Esophagus mucosa (tissue), 1 donor: ENCODE data around the gene CXorf65. TPM values are rescaled to one million over a fixed set of nuclear protein-coding genes. Genes with fewer than 3 reads are reported as not detected.

Source experiments
- ATAC-seq: fragments of 200-7000 bp; cut with Tn5 transposase; one replicate; pipeline ENCODE4 v1.9.1; 2020
- total RNA-seq: library from RNA; stranded (reverse); gene quantifications from one replicate; pipeline ENCODE4 v1.2.4, GENCODE V29; 2023
- donor health status: DM: yes; HTN: yes; CAD: no.

CXorf65 gene
- total RNA-seq, 1 donor from 2014 or later, result not detected

- no peak for ATAC-seq
These were observed 46.4 kb downstream of the CXorf65 start for GRCh38 chrX:71060127-71060526.

DNA sequence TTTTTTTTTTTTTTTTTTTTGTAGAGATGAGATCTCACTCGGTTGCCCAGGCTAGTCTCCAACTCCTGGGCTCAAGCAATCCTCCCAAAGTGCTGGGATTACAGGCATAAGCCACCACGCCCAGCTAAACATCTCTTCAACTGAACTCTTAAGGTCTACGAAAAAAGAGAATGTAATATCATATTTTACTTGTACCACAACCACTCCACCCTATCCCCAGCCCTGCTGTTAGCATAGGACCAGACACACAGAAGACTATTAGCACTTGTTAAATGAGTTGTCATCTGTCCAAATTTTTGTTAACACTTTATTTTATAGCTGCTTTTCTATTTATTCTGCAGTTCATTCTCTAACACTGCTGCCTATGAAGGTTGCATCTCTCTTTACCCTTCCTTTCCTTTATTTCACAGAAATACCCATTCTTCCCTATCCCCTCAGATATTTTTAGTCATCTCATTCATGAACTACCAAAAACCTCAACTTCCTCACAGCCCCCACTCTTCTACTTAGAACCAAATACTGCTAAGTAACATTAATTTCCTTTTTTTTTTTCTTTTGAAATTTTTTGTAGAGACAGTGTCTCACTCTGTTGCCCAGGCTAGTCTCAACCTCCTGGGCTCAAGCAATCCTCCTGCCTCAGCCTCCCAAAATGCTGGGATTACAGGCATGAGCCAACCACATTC is 48.6 kb downstream of the CXorf65 start:
- ATAC-seq, result no peak

DNA sequence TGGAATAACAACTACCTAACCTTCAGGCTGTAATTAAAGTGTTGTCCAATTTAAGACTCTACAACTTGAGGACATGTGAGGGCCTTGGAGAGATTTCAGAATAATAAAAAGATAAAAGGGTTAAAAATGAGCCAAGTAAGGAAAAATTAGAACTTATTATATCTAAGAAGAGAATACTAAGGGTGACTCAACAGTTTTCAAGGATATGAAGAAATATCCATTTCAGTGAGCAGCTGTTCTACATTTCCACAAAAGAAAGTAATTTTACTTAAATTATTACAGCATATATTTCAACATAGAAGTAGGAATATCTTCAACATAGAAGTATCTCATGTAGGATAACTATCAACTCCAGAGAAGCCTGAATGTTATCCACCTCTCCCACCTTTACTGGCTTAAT is 49.7 kb downstream of the CXorf65 start:
- no peak for ATAC-seq

Other genes with a start within 250 kb of the CXorf65 start
- not detected for gene TEX11, start 198.0 kb downstream of the CXorf65 start, total RNA-seq
- gene SLC7A3, start 175.6 kb downstream of the CXorf65 start, total RNA-seq, result not detected
- gene SNX12, start 38.4 kb downstream of the CXorf65 start, total RNA-seq, result 57.3 TPM
- gene FOXO4, start 10.9 kb downstream of the CXorf65 start, total RNA-seq, result 6.4 TPM
- gene IL2RG, start 4.8 kb upstream of the CXorf65 start, total RNA-seq, result 1.9 TPM
- gene MED12, start 11.9 kb upstream of the CXorf65 start, total RNA-seq, result 23.3 TPM
- gene NLGN3, start 38.1 kb upstream of the CXorf65 start, total RNA-seq, result 0.08 TPM
- gene GJB1, start 116.5 kb upstream of the CXorf65 start, total RNA-seq, result 0.12 TPM
- gene ZMYM3, start 147.4 kb upstream of the CXorf65 start, total RNA-seq, result 8.5 TPM
- 192 TPM for gene NONO, start 176.9 kb upstream of the CXorf65 start, total RNA-seq
- gene ITGB1BP2, start 195.0 kb upstream of the CXorf65 start, total RNA-seq, result 0.56 TPM